GM21423 (cell line): ENCODE data around the gene FRMD4B.

ENCODE experiments used
- ATAC-seq: cut with Tn5 transposase; IDR thresholded peaks from one replicate; pipeline ENCODE4 v1.9.1; 2021; ENCODE audit warnings: mild to moderate bottlenecking, moderate library complexity; ENCODE audit not compliant: unreplicated experiment

FRMD4B gene

GRCh38 chr3:69180869-69181591, 204.9 kb downstream of the FRMD4B start:
- no peak for ATAC-seq

- no peak for ATAC-seq
These were observed 206.0 kb downstream of the FRMD4B start for GRCh38 chr3:69179740-69180372.

DNA sequence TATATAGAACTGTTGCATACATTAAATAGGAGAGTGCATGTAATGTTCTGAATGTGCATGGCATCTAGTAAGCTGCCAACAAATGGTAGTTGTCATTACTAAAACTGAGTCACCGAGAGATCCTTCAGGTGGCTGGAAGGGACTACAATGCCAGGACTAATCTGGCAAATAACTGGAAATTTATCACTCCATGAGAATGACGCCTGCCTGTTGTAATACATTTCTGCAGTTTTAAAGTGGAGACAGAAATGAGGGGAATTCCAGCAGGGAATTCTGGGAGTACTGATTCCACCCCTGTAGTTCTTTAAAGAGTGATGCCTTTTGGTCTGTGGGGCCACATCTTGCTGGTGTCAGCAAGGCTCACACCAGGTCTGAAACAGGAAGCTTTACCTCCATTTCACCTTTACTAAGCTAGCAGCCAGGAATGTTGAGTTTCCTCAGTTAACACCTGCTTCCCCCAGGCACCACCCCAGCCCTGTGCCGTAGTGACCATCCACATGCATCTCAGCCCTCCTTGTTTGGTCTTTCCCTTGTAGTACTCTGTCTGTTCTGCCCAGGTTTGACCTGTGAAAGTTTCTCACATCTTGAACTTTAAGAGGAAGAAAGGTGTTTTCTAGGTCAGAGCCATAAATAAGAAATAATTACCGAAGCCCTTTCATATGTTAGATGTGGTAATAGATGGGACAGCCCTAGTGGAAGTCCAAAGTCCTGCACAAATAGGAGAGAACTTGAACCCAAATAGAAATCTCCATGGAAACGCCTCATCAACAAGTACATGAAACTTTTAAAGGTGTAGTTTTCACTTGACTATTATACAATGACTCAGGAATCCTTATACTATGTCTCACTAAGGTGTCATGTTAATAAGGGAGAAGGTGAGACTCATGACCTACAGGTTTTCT, 206.8 kb downstream of the FRMD4B start:
- no peak for ATAC-seq

GRCh38 chr3:69178082-69178481, 207.8 kb downstream of the FRMD4B start:
- no peak for ATAC-seq

- ATAC-seq: no peak
These were observed 210.8 kb downstream of the FRMD4B start for GRCh38 chr3:69174871-69175737.

DNA sequence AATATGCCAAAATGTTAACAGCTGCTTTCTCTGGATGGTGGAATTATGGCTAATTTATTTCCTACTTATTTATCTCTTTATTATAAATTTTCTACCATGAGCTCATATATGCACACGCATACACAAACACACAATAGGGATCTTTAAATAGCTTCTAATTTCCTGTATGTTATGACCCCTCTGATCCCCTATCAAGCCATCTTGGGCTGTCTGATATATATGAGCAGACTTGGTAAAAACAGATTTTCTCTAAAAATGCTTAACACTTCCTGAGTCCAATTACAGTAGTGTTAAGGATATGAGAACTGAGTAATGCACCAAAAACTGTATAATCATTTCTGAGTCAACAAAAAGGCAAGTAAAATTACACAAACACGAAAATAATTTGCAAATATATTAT, 211.4 kb downstream of the FRMD4B start:
- ATAC-seq: no peak

DNA sequence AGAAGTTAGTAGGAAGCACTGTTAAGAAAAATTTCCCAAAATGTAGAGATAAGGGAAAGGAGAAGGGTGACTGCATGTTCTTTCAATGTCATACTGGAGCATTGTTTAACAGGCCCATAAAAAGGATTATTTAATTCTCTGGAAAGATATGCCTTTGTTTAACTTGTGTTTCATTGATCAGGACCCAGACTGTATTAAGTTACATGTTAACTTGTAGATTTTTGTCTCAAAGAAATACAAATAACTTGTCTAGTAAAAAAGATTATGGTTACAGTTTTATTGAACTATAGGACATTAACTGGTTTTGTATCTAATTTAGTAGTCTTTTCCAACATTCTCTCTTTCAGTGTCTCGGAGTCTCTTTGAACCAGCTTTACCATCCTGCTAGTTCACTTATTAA, 213.8 kb downstream of the FRMD4B start:
- no peak for ATAC-seq

- no peak for ATAC-seq
These were observed 219.4 kb downstream of the FRMD4B start for GRCh38 chr3:69166446-69166845.

GRCh38 chr3:69165744-69166143, 220.1 kb downstream of the FRMD4B start:
- no peak for ATAC-seq

- ATAC-seq: no peak
These were observed 221.6 kb downstream of the FRMD4B start for GRCh38 chr3:69164296-69164695.

- ATAC-seq: no peak
These were observed 223.4 kb downstream of the FRMD4B start for GRCh38 chr3:69162308-69162980.

DNA sequence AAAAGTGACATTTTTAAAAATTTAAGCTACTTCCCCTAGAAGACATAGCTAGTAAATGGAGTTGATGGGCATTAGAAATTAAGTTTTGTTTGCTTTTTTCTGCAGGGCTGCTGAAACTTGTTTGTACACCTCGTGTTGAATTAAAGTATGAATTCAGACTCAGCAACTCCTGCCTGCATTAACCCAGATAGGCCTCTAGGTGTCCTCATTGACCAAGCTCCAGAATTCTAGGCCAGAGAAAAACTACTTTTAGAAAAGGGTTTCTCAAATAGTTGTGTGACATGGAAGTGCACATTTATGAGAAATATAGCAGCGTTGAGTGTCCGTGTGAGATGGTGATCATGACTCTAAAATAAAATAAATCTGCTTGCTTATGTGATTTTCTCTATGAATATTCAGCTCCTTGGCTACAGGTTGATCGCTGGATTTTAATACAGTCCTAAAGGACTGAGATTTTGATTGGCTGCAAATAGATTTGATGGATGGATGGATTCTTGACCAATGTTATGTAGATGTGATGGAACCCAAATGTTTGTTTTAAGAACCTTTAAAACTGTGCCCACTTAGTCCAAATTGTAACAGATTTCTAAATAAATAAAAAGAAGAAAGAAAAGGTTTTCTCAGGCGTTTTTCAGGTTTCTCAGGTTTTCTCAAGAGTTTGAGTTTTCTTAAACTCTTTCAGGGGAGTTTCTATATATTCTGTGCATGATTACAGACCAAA, 224.1 kb downstream of the FRMD4B start:
- ATAC-seq: peak; percentile 48

DNA sequence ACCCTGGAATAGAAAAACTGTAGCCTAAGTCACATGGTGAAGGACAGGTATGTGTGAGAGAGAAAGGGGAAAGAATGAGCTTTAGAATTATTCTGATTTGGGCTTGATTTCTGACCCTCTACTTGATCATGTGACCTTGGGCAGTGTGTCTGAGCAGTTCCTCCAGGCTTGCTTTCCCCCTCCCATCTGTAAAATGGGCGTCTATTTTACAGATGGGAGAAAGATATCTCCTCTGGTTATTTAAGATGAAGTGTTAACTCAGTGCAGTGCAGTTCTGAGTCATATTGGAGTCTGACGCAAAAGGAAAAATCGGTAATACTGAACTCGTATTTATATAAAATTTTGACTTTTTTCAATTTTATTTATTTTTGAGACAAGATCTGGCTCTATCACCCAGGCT, 225.4 kb downstream of the FRMD4B start:
- ATAC-seq: no peak

DNA sequence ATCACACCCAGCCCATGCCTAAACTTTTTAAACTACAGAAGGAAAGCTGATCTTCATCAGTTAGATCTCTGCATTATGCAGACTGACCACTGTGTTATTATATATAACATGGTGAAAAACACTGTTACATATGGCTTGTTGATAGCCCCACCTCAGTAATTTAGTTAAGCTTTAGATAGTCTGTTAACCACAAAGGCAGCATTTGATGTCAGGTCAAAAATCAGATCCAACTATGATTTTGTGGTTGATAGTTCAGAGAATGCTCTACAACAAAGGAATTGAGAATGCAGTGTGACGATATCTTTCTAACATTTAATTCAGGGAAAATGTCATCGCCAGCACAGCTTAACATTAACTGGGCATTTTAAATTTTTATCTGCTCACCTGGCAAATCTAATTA, 225.8 kb downstream of the FRMD4B start:
- ATAC-seq: no peak

GRCh38 chr3:69149586-69149985, 236.3 kb downstream of the FRMD4B start:
- no peak for ATAC-seq

DNA sequence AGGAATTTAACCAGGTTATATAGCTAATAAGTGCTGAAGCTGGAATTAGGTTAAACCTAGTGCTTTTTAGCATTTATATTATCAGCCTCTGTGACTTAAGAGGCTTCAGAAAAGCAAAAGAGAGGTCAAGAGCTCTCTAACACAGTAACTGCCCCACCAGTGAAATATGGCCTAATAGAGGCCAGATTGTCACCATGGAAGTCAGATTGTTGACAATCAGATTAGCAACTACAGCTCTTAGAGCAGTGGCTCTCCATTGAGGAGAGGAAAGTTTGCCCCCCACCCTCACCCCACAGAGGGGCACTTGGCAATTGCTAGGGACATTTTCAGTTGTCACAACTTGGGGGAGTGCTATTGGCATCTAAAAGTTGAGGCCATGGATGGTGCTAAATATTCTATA, 240.2 kb downstream of the FRMD4B start:
- no peak for ATAC-seq

DNA sequence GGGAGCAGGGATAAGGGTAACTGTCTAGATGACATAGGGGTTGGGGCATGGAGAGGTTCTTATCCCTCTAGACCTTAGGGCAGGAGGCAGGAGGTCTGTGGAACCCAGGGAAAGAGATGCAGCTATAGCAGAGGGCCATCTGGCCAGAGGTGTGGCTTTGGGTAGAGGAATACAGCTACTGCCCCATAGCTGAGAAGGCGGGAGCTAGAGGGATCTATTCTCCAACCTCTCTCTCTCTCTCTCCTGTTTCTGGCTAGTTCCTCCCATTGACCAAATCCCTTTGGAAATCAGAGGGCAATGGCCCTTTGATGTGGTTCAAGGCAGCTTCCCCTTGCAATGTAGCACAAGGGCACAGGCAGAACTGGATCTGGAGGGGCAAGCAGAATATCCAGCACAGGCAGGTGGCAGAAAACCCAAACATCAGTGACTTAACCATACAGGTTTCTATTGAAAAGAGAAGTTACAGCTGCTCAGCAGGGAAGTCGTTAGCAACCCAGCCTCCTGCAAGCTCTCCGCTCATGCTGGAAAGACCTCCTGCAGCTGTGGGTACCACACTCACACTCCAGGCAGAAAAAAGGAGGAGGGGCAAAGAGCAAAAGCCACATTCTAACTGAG, 241.2 kb downstream of the FRMD4B start:
- no peak for ATAC-seq

- no peak for ATAC-seq
These were observed 242.3 kb downstream of the FRMD4B start for GRCh38 chr3:69143612-69144011.

GRCh38 chr3:69142797-69143454, 243.0 kb downstream of the FRMD4B start:
- ATAC-seq: no peak
